ENCODE data around the gene SUPT6H.

SUPT6H gene

GRCh38 chr17:28626818-28627217 lies 35.2 kb upstream of the SUPT6H start:
- no peak for TF ChIP-seq MAX (IDR thresholded peaks at IDR 0.05; ENCODE audit: low read depth, low read length)
- no peak for TF ChIP-seq POLR2A (IDR thresholded peaks at IDR 0.05; ENCODE audit: extremely low read depth, insufficient read length)
- TF ChIP-seq CTCF (IDR thresholded peaks at IDR 0.05; ENCODE audit: low read depth, low read length): no peak
- no peak for TF ChIP-seq MYC (IDR thresholded peaks at IDR 0.05; ENCODE audit: low read depth, low read length)
- no peak overlapping the region for H3K4me3 ChIP-seq (ENCODE audit: low read depth, low read length)
- DNase-seq (ENCODE audit: low read depth): no peak

GRCh38 chr17:28634206-28634865 lies 27.7 kb upstream of the SUPT6H start:
- H3K4me3 ChIP-seq (ENCODE audit: low read depth, low read length): no peak overlapping the region
- no peak for DNase-seq (ENCODE audit: low read depth)
- TF ChIP-seq CTCF (IDR thresholded peaks at IDR 0.05; ENCODE audit: low read depth, low read length): no peak
- TF ChIP-seq MAX (IDR thresholded peaks at IDR 0.05; ENCODE audit: low read depth, low read length): no peak
- TF ChIP-seq MYC (IDR thresholded peaks at IDR 0.05; ENCODE audit: low read depth, low read length): no peak
- TF ChIP-seq POLR2A (IDR thresholded peaks at IDR 0.05; ENCODE audit: extremely low read depth, insufficient read length): no peak

GRCh38 chr17:28635506-28635905 lies 26.5 kb upstream of the SUPT6H start:
- TF ChIP-seq MAX (IDR thresholded peaks at IDR 0.05; ENCODE audit: low read depth, low read length): no peak
- no peak for TF ChIP-seq POLR2A (IDR thresholded peaks at IDR 0.05; ENCODE audit: extremely low read depth, insufficient read length)
- no peak for TF ChIP-seq MYC (IDR thresholded peaks at IDR 0.05; ENCODE audit: low read depth, low read length)
- TF ChIP-seq CTCF (IDR thresholded peaks at IDR 0.05; ENCODE audit: low read depth, low read length): no peak
- DNase-seq (ENCODE audit: low read depth): no peak
- no peak overlapping the region for H3K4me3 ChIP-seq (ENCODE audit: low read depth, low read length)

DNA sequence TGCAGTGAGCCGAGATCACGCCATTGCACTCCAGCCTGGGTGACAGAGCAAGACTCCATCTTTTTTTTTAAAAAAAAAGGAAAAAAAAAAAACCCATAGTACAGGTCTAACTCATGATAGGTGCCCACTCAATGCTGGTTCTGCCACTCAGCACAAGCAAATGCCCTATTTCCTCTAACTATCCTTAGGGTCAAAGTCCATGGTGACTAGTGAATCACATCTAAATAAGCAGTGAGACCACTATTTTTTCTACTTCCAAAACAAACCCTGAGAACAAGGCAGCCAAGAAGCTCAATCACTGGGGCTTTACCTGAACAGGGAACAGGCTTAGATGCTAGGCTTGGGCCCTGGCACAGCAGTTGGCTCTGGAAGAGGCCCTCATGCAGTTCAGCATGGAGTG lies 20.4 kb upstream of the SUPT6H start:
- DNase-seq (ENCODE audit: low read depth): no peak
- TF ChIP-seq POLR2A (IDR thresholded peaks at IDR 0.05; ENCODE audit: extremely low read depth, insufficient read length): no peak
- TF ChIP-seq MYC (IDR thresholded peaks at IDR 0.05; ENCODE audit: low read depth, low read length): no peak
- H3K4me3 ChIP-seq (ENCODE audit: low read depth, low read length): no peak overlapping the region

DNA sequence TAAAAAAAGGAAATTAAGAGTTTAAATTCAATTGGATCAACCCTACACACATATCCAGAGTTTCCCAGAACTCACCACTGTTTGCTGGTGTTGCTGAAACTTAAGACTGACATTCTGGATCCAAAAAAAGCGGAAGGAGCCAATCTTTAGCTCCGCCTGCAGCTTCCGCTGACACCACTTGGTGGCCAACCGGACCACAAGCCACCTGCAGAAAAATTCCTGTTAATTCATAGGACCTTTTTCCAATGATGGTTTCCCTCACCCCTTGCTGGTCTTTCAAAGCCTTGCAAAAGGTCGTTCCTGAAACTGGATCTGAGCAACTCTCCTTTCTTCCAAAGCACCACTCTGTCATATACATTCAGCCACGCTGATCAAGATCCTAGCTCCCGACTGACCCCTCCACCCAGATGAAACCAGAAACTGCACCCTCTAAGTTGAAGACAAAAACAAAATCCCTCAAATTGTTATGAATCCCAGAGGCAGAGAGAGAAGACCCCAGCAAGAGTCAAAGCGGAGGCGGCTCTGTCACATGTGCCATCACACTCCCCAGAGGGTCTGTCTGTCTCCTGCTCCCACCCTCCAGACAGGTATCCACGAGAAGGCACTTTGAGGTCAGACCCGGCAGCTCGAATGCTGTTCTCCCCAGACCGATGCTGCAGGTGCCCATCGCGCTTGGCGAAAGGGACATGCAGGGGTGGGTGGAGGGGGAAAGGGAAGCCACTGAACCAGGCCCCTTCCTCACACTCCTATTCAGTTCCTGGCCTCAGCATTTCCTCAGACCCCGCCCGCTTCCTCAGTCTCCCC lies 17.8 kb upstream of the SUPT6H start:
- H3K4me3 ChIP-seq (ENCODE audit: low read depth, low read length): peak overlapping the region; percentile 81
- TF ChIP-seq MAX (IDR thresholded peaks at IDR 0.05; ENCODE audit: low read depth, low read length) (peak; percentile 38; the same call in 1 of the 2 replicates), CTCF (IDR thresholded peaks at IDR 0.05; ENCODE audit: low read depth, low read length) (peak; percentile 51), POLR2A (IDR thresholded peaks at IDR 0.05; ENCODE audit: extremely low read depth, insufficient read length) (peak; percentile 19), MYC (IDR thresholded peaks at IDR 0.05; ENCODE audit: low read depth, low read length) (no peak; the same call in 1 of the 2 replicates)
- DNase-seq (ENCODE audit: low read depth): peak; percentile 88
